SH-SY5Y (cell line): ENCODE results near the gene GABRA5.

Experiments
- GATA2 ChIP-seq: IDR thresholded peaks from 2 replicates; pipeline ENCODE4 v1.6.1; 2011; ENCODE audit warnings: mild to moderate bottlenecking, low read depth, low read length
- GATA3 ChIP-seq: IDR thresholded peaks from 2 replicates; pipeline ENCODE4 v1.6.1; 2011; ENCODE audit warnings: low read depth, mild to moderate bottlenecking, low read length, moderate library complexity

GRCh38 chr15:26886566-26886965 is 19.7 kb downstream of the GABRA5 start:
- TF ChIP-seq GATA2 (no peak), GATA3 (no peak)
